GM21737 (cell line): ENCODE data around the gene PAX7.

ENCODE experiments used
- ATAC-seq: cut with Tn5 transposase; IDR thresholded peaks from one replicate; pipeline ENCODE4 v1.9.1; 2021; ENCODE audit warnings: mild to moderate bottlenecking, moderate library complexity; ENCODE audit not compliant: unreplicated experiment

The PAX7 gene

GRCh38 chr1:18787825-18788385 is 157.3 kb downstream of the PAX7 start:
- ATAC-seq: no peak

GRCh38 chr1:18789246-18789645 is 158.6 kb downstream of the PAX7 start:
- no peak for ATAC-seq

GRCh38 chr1:18792747-18793146 is 162.1 kb downstream of the PAX7 start:
- no peak for ATAC-seq

GRCh38 chr1:18793164-18793563 is 162.5 kb downstream of the PAX7 start:
- no peak for ATAC-seq

- ATAC-seq: no peak
These were observed 163.4 kb downstream of the PAX7 start for GRCh38 chr1:18794051-18794450.

- ATAC-seq: no peak
These were observed 163.9 kb downstream of the PAX7 start for GRCh38 chr1:18794561-18794960.

GRCh38 chr1:18795002-18795689 is 164.5 kb downstream of the PAX7 start:
- ATAC-seq: no peak

GRCh38 chr1:18796950-18797349 is 166.3 kb downstream of the PAX7 start:
- ATAC-seq: no peak
